ENCODE results near the gene RASGRF2. TPM values are rescaled to one million over a fixed set of nuclear protein-coding genes. Genes with fewer than 3 reads are reported as not detected.

The RASGRF2 gene
- total RNA-seq, 1 experiment from 2014 or later, result 0.48 TPM

- CTCF ChIA-PET, result no interaction called here
- no peaks in the 10 kb centered on the region for H3K9me3 ChIP-seq (ENCODE audit: insufficient read depth, low read depth)
- no peaks in the 10 kb centered on the region for H3K9me2 ChIP-seq (ENCODE audit: insufficient read depth)
- no peaks in the 10 kb centered on the region for H3F3A ChIP-seq (ENCODE audit: insufficient read depth, low read depth)
- DNase-seq, result no peak
- H3K27me3 ChIP-seq (ENCODE audit: insufficient read depth, low read depth), result no peaks in the 10 kb centered on the region
- TF ChIP-seq EZH2 (IDR thresholded peaks at IDR 0.05; ENCODE audit: low read depth) (no peak), CTCF (conservative IDR thresholded peaks at IDR 0.05) (no peak)
- H3K27ac ChIP-seq, result no peak overlapping the region
- H3K36me3 ChIP-seq (ENCODE audit: low read depth), result no peaks in the 10 kb centered on the region
- H2AFZ ChIP-seq, result no peak overlapping the region
- H3K4me2 ChIP-seq, result no peak overlapping the region
- BruUV-seq (replicated peaks), result no TSS peak
- no peak overlapping the region for H3K4me3 ChIP-seq
- no peaks in the 10 kb centered on the region for H4K20me1 ChIP-seq (ENCODE audit: insufficient read depth)
- no peaks in the 10 kb centered on the region for H3K4me1 ChIP-seq (replicated peaks; ENCODE audit: insufficient read depth)
- no peaks in the 10 kb centered on the region for H3K79me2 ChIP-seq (ENCODE audit: low read depth)
- POLR2A ChIA-PET (ENCODE audit: unreplicated experiment), result no interaction called here
- intact Hi-C loops (cut with micrococcal nuclease; ENCODE audit: unreplicated experiment), result no loop called here
Measured at GRCh38 chr5:81140943-81141342, 180.8 kb downstream of the RASGRF2 start.

- POLR2A ChIA-PET (ENCODE audit: unreplicated experiment), result no interaction called here
- no TSS peak for BruUV-seq (replicated peaks)
- Histone ChIP-seq H3K36me3 (ENCODE audit: low read depth) (no peaks in the 10 kb centered on the region), H3K27me3 (ENCODE audit: insufficient read depth, low read depth) (no peaks in the 10 kb centered on the region), H3K79me2 (ENCODE audit: low read depth) (no peaks in the 10 kb centered on the region), H3F3A (ENCODE audit: insufficient read depth, low read depth) (no peaks in the 10 kb centered on the region), H3K27ac (no peak overlapping the region), H2AFZ (no peak overlapping the region), H3K4me3 (no peak overlapping the region), H3K9me2 (ENCODE audit: insufficient read depth) (no peaks in the 10 kb centered on the region), H3K9me3 (ENCODE audit: insufficient read depth, low read depth) (no peaks in the 10 kb centered on the region), H3K4me2 (no peak overlapping the region), H3K4me1 (replicated peaks; ENCODE audit: insufficient read depth) (no peaks in the 10 kb centered on the region), H4K20me1 (ENCODE audit: insufficient read depth) (no peaks in the 10 kb centered on the region)
- no peak for DNase-seq
- intact Hi-C loops (cut with micrococcal nuclease; ENCODE audit: unreplicated experiment), result no loop called here
- CTCF ChIA-PET, result no interaction called here
- no peak for TF ChIP-seq CTCF (conservative IDR thresholded peaks at IDR 0.05)
- no peak for TF ChIP-seq EZH2 (IDR thresholded peaks at IDR 0.05; ENCODE audit: low read depth)
Measured at GRCh38 chr5:81142108-81142507, 181.9 kb downstream of the RASGRF2 start.

GRCh38 chr5:81145329-81145935 lies 185.3 kb downstream of the RASGRF2 start:
- no peaks in the 10 kb centered on the region for H3K79me2 ChIP-seq (ENCODE audit: low read depth)
- H4K20me1 ChIP-seq (ENCODE audit: insufficient read depth), result no peaks in the 10 kb centered on the region
- ChIA-PET POLR2A (ENCODE audit: unreplicated experiment) (interaction anchor here (0.5 kb wide), 1 partner anchor 17 kb away, joined by 4 read pairs; no protein-coding TSS in a partner anchor), CTCF (no interaction called here)
- H3K4me3 ChIP-seq, result no peak overlapping the region
- no peaks in the 10 kb centered on the region for H3K36me3 ChIP-seq (ENCODE audit: low read depth)
- no peaks in the 10 kb centered on the region for H3K9me2 ChIP-seq (ENCODE audit: insufficient read depth)
- H3K27ac ChIP-seq, result no peak overlapping the region
- no peaks in the 10 kb centered on the region for H3F3A ChIP-seq (ENCODE audit: insufficient read depth, low read depth)
- no peaks in the 10 kb centered on the region for H3K9me3 ChIP-seq (ENCODE audit: insufficient read depth, low read depth)
- intact Hi-C loops (cut with micrococcal nuclease; ENCODE audit: unreplicated experiment), result no loop called here
- no peaks in the 10 kb centered on the region for H3K27me3 ChIP-seq (ENCODE audit: insufficient read depth, low read depth)
- no peak overlapping the region for H3K4me2 ChIP-seq
- H2AFZ ChIP-seq, result no peak overlapping the region
- no peak for TF ChIP-seq EZH2 (IDR thresholded peaks at IDR 0.05; ENCODE audit: low read depth)
- no peaks in the 10 kb centered on the region for H3K4me1 ChIP-seq (replicated peaks; ENCODE audit: insufficient read depth)
- no peak for DNase-seq
- no TSS peak for BruUV-seq (replicated peaks)

GRCh38 chr5:81146031-81146430 lies 185.9 kb downstream of the RASGRF2 start:
- no TSS peak for BruUV-seq (replicated peaks)
- H3K9me2 ChIP-seq (ENCODE audit: insufficient read depth), result no peaks in the 10 kb centered on the region
- intact Hi-C loops (cut with micrococcal nuclease; ENCODE audit: unreplicated experiment), result no loop called here
- H3F3A ChIP-seq (ENCODE audit: insufficient read depth, low read depth), result no peaks in the 10 kb centered on the region
- ChIA-PET POLR2A (ENCODE audit: unreplicated experiment) (interaction anchor here (0.5 kb wide), 1 partner anchor 17 kb away, joined by 4 read pairs; no protein-coding TSS in a partner anchor), CTCF (no interaction called here)
- no peak overlapping the region for H3K27ac ChIP-seq
- no peak overlapping the region for H3K4me3 ChIP-seq
- no peak overlapping the region for H2AFZ ChIP-seq
- H4K20me1 ChIP-seq (ENCODE audit: insufficient read depth), result no peaks in the 10 kb centered on the region
- no peak overlapping the region for H3K4me2 ChIP-seq
- no peak for TF ChIP-seq EZH2 (IDR thresholded peaks at IDR 0.05; ENCODE audit: low read depth)
- no peak for TF ChIP-seq CTCF (conservative IDR thresholded peaks at IDR 0.05)
- H3K36me3 ChIP-seq (ENCODE audit: low read depth), result no peaks in the 10 kb centered on the region
- no peaks in the 10 kb centered on the region for H3K79me2 ChIP-seq (ENCODE audit: low read depth)
- H3K9me3 ChIP-seq (ENCODE audit: insufficient read depth, low read depth), result no peaks in the 10 kb centered on the region
- DNase-seq, result no peak
- no peaks in the 10 kb centered on the region for H3K27me3 ChIP-seq (ENCODE audit: insufficient read depth, low read depth)
- H3K4me1 ChIP-seq (replicated peaks; ENCODE audit: insufficient read depth), result no peaks in the 10 kb centered on the region
